CD1c-positive myeloid dendritic cell (primary cell): ENCODE measurements around the gene PPP1R10.

ENCODE experiments used
- DNase-seq: peaks from one replicate; pipeline ENCODE4 v3.0.0-alpha.2; 2016; ENCODE audit errors: extremely low spot score

Gene PPP1R10

DNA sequence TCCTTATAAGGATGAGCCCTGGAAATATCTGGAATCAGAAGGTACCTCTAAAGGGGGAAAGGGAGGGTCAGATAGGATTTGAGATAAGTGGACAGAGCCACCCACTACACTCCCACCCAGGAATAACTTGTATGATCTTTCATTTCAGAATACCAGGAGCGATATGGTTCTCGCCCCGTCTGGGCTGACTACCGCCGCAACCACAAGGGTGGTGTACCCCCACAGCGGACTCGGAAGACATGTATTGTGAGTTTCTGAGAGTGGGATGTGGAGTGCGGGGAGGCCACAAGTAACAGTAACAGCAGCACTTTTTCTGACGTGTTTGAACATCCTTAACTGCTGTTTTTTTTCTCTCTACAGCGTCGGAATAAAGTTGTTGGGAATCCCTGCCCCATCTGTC, 2.5 kb upstream of the PPP1R10 start:
- DNase-seq, result no peak

DNA sequence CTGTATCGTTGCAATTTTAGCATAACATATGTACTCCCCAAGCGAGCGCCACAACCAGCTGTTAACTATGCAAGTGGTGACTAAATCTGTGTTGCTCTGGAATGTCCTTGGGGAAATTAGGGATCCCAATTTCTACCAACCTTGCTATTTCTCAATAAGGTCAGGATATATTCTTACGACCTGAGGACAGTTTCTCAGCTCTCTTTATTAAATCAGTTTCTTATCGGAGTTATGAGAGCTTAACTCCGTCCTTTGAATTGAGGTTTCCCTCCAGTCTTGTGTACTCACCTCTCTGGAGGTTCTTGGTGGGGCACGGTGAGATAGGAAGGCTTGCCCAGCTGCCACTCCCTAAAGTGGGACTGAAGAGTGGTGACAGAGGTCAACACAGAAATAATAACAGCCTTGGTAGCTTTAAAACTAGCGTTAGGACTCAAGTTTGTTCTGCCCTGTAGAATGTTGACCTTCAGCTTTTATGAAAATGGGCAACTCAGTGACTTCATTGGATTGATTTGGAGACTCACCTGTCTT, 1.3 kb upstream of the PPP1R10 start:
- DNase-seq, result no peak

DNA sequence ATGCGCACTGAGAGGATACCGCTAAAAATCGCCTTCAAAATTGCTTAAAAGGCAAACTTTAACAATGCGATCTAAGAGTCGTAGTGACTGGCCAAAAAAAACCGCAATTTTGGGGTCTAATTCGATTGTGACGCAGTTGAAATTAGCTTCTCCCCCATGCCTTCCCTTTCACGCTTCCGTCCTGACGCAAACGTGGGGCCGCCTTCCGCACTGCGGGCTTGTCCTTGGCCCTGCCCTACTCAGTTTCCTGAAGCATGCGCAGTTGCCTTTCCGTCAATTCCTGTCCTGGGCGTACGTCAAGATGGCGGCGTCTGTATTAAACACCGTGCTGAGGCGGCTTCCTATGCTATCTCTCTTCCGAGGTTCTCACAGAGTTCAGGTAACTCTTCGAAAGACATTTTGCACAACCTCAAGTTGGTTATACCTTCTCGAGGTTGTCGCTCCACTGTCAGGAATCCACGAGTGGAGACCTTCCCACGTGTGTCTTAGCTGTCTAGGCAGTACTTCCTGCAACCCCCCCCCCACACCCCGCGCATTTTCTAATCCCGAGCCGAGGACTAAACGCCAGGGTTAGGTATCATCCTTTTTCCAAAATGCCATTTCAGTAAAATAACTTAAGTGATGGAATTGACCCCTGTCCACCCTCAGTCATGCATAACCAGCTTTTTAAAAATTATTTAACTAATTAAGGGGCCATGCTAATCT, 674 bp upstream of the PPP1R10 start, which contains the start of gene MRPS18B:
MRPS18B (plus strand) TSS at position 276 of the 705 bp plus-strand sequence; CDS start at position 302, 26 bp downstream.
- DNase-seq, result peak; percentile 98

DNA sequence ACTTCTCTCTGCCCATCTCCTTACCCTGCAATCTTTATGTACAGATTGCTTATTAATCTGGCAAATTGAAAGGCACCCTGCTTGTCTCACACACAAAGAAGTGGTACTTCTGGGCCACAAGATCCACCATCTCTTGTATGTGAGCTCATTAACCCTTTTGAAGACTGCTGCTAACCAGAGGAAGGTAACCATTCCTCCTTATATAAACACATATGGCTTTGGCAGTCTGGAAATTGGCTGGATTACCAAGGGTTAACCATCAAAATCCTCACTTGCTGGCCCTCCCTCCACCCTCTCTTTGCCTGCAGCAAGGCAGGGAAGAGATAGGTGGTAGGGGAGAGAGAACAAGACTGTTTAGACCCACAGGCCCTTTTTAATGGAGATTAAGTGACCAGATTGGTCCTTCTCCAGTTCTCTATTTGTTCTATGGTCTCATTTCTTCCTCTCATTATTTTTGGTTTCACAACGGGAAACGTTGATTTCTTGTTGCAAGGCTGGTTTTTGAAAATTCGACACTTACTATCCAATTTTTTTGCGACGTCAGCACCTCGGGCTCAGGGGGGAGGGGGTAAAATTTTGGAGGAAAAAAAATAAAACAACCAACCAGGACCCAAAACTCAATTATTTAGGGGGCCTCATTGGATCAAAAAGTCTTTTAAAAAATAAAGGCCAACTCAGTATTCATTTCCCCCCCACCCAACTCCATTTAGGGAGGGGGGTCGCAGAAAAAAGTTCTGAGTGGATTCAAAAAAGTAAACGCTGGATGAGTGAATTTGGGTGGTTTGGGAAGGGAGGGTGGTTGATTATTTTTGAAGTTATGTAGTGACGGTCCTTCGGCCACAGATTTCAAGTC, 859 bp downstream of the PPP1R10 start:
- peak; percentile 41 for DNase-seq

DNA sequence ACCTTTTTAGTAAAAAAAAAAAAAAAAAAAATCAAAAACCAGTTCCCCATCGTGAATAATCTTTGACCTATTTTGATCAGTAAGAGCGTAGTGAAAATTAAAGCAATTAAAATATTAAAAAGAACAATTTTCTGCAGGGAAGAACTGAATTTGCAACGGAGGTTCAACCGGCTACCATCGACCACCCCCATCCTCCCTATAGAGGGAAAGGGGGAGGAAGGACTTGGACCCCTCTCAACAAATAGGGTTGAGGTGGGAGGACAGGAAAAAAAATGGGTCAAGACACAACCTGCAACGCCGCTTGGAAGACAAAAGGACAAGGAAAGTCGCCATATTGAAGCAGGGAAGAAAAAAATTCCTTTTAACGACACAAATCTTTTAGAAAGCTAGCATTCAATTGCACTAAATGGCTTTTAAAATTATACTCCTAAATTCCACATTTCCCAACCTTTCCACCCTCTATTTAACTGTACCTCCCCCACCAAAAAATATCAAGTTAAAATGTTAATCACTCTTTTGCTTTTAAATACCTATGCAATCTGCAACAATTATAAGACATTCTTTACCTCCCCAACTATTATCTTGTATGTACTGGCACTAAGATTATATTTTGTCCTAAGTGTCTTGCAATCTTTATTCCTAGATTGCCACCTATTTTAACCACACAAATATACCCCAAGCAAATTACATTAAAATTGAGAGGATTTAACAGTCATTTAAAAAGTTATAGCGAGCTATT, 1.7 kb downstream of the PPP1R10 start:
- peak; percentile 48 for DNase-seq

DNA sequence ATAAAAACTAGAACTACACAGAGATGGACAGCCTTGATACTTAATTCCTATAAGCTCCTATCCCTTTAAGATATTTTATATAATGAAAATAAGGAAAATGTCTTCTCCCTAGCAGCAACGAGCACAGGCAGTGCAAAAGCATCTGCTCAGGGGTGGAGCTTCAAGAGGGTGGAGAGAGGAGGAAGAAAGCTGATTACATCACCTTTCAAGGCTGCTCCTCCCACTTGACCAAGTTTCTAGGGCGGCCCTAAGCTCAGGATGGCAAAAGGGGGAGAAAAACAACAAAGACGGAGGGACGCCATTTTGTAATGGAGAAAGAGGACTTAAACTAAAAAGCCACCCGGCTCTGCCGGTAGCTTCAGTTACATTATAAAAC, 2.2 kb downstream of the PPP1R10 start:
- DNase-seq, result peak; percentile 97

DNA sequence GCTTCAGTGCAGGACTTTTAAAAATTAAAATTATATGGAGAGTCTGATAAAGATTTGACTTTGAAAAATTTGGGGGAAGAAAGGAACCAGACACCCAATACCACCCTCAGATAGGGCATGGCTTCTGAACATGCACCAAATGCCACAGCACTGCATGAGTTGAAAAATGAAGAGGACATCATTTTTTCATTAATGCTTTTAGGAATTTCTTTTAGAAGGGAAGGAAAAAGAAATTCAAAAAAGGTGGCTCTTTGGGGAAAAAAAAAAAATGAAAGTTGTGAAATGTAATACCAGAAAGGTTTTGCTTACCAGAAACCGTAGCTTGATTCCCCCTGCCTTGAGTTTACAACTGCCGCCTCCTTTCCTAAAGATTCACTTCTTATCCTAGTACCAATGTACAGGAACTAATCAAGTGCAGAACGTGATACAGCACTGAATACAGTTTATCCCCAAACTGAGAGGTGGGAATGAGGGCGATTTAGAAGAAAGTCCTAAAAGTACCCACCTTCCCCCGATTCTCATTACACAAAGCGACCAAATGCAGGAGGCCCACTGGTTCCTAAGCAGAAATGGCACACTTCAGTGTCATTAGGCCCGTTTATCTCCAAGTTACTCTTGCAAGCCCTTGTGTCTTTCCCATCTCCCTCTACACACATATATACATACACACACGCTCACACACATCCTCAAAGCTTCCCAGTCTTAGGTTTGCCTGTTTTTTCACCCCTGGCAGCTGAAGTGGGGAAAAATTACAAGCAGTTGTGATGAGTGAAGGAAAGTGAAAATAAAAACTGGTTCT, 2.8 kb downstream of the PPP1R10 start:
- no peak for DNase-seq

DNA sequence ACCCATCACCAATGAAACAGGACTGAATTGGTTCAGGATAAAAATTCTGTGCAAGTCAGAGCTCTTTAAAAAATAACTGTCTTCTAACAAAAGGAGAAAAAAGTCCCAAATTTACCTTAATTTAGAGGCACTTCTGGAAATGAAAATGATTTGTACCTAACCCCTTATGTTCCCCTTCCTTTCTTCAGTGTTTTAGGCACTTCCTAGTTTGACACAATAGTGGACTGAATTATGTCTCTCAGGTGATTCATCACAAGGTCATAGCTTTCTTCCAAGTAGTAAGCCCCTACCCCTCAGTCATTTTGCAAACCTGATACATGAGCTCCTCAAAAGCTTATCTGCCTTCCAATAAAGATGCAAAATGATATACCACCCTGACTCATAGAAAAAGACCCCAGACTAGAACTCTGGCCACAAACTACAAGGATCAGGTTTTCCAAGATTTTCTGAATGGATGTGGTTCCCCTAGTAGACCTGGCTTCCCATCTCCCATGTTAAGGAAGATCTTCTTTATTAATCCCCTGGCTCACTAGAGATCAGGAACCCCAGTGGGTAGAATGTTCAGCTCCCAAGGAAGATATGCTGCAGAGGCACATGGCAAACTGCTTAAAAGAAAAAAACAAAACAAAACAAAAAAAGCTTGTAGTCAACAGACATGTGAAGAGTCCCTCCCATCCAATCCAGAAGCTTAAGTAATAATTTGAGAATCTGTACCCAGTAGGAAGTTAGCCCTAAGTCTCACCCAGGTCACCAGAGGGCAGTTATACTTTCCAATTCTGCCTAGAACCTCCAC, 3.6 kb downstream of the PPP1R10 start:
- no peak for DNase-seq

DNA sequence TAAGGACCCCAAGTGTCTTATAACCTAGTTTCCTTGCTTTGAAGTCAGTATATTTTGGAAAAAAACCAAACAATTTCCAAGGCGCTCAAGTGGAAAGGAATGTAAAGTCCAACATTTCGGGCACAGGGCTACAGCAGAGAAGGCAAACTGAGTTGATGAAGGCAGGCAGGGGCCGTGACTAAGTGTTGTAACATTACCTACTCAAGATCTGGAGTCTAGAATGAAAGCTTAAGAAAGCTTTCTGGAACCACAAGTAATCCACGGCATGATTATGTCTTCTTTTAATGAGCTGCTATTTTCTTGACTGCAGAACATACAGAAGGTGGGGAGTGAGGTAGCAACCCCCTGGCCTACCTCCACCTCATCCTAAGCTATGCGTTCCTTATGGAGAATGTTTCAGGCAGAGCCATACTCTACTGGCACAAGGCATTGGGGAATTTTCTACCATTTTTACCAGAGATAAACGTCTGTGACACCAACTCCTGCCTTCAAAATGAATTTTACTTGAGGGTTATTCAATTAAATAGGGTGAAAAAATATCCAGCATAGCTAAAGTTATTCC, 4.3 kb downstream of the PPP1R10 start:
- no peak for DNase-seq

DNA sequence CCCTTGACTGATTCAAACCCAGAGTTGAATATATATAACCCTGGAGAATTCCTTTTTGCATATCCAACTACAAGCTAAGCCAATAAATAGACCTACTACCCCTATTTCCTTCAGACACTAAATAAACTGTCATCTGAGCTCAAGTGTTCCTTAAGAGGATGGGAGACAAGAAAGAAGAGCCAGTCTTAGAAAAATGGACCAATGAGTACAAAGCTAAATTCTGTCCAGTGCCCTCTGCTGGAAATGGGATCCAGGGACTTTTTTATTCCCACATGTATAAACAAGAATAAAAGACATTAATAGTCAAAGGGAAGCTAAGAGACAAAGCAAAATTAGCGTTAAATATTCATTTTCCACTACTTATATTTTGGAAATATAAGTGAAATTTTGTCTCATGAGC, 4.8 kb downstream of the PPP1R10 start:
- no peak for DNase-seq

DNA sequence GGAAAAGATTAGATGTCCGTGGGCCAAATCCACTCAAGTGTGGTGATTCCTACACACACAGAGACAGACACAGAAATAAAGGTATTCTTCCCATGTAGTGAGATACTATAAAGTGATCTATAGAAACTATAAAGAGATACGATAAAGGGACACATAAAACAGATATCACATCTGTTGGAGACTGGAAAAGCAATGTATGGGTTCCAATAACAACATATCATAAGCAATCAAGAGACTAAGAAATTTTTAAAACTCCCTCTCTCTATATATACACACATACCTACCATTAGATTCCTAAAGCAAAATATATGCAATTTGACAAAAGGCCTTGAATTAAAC, 5.2 kb downstream of the PPP1R10 start:
- DNase-seq, result no peak

DNA sequence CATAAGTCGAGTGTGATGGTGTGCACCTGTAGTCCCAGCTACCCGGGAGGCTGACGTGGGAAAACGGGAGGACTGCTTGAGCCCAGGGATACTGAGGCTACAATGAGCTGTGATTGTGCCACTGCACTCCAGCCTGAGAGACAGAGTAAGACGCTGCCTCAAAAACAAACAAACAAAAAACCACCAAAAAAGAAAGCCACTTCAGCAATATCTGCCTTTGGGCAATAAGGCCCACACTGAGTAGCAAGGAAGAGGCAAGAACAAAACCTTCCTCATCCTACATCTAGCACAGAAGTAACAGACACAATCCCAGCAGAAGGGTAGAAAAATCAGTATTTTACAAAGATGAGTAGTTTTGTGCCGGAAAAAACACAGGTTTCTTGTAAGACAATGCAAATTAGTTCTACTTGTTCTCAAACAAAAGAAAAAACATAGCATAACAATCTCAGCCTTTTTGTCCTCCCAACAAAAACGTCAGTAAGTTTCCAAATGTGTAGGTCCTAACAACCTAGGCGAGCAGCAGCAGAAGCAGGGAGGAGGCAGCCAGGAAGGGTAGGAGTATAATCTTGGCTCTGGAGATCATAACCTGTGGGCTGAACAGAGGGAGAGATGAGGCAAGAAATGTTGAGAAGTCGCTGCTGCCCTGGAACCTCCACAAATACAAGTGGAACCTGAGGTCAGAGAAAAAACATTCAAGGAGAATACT, 5.7 kb downstream of the PPP1R10 start:
- no peak for DNase-seq

DNA sequence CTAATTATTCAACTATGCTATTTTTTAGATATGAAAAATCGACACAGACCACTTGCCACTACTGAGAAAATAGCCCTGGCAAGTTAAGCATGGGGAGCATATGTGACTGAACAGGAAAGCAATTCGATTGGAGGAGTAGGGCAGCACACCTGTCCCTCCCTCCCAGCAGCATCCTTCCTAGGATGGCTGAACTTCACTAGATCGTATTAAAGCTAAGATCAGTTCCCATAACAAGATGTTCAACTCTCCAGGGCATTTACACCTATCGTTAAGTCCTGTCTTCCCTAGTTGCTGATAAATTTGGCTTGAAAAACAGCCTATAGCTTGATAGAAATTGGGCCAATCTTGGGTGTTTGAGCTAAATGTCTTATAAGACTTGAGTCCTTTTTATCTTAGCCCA, 7.0 kb downstream of the PPP1R10 start:
- no peak for DNase-seq

DNA sequence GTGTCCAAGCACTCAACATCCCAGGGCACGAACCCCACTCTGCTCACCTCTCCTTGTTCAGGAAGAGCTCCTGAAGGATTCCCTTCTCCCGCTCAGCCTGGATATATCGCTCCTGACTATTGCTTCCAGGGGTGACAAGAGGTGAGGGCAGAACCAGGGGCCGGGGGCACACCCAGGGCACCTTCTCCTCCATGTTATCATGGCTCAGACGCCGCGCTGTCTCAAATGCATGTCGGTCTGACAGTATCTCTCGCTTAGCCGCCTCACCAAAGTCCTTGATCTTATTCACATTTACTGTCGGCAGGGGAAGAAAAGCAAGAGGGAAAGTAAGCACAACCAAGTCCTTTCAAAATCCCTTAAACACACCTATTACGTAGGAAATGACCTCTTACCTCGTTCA, 13.1 kb downstream of the PPP1R10 start:
- no peak for DNase-seq

DNA sequence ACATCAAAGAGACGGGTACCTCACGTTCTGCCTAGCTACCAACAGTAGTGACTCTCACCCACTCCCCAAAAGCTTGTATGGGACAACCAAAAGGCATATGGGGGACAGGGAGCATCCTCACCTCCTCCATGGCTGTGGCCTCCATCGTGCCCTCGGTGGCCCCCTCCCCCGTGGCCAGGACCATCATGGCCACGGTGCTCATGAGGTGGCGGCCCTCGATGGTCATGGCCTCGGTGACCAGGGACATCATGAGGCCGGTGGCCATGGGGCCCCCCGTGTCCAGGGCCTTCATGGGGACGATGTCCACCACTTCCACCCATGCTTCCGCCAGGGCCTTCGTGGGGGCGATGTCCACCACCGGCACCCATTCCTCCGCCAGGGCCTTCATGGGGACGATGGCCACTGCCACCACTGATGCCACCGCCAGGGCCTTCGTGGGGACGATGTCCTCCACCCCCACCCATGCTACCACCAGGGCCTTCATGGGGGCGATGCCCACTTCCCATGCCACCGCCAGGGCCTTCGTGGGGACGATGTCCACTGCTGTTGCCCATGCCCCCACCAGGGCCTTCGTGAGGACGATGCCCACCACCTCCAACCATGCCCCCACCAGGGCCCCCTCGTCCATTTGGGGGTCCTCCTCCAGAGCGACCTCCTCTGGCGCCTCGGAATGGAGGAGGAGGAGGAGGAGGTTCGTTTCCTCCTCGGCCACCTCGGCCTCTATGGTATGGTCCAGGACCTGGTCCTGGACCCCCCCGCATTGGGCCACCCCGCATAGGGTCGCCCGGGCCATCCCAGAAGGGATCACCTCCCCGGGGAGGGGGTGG, 15.0 kb downstream of the PPP1R10 start:
- DNase-seq, result no peak

DNA sequence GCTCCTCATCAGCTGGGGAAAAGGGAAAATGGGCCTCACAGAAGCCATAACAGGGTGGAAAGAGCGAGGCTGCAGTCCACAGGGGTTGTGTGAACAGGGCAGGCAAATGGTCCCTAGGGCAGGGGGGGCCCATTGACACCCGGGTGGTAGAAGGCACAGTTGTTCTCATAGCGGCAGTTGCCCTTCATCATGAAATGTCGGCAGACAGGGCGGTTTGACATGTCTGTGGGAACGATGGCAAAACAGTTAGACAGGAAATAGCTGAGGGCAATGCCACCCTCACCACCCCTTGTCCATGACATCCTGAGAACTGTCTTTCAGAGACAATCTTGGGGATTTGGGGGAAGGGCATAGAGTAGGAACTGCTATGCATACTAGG, 15.6 kb downstream of the PPP1R10 start:
- DNase-seq, result no peak

DNA sequence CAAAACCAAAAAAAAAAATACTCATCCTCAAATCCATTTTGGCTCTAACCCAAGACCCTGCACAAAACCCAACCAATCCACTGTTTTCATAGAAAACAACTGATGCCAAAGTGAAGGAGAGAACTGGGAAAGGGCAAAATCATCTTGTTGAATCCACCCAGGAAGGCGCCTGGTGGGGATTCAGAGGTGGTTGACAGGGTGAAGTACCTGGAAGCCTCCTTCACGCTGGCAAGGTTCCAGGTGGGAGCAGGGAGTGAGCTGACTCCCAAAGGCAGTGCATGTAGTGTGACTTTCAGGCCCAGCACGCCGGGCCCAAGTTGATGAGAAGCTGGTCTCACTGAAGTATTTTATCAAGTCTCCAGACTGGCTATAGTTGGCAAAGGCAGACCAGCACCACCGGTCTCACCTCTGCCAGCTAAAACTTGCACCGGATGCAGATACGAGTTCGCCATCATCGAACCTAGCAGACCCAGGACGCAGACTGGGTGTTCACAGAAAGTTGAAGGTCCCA, 16.5 kb downstream of the PPP1R10 start:
- DNase-seq, result no peak

DNA sequence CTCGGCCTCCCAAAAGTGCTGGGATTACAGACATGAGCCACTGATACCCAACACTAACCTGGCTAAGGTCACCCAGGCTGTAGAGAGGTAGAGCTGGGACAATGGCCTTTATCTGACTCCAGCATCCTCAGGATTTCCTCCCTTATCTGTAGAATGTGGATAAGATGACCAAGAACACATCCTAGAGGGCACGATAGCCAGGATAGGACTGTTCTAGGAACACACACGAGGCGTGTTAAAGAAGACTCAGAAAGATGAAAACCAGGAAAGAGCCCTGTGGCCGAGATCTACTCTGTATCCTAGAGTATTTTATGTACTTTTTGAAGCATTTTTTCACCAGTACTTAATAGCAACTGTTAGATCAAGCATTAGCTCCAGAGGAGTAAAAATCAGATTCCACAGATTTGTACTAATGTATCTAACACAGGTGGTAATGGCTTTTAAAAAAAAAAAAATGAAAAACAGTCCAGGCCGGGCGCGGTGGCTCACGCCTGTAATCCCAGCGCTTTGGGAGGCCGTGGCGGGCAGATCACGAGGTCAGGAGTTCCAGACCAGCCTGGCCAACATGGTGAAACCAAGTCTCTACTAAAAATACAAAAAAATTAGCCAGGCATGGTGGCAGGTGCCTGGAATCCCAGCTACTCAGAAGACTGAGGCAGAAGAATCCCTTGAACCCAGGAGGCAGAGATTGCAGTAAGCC, 17.3 kb downstream of the PPP1R10 start:
- DNase-seq, result no peak
